Endometrium (tissue), 2 donors: ENCODE measurements around the gene CDYL.

ENCODE experiments used
- FAIRE-seq: peaks from 2 replicates; lab custom pipeline; 2012; peaks lifted over from hg19 to GRCh38; lab: Jason Lieb, UNC
- donor health status: control.
- donor health status: control.

Gene CDYL

DNA sequence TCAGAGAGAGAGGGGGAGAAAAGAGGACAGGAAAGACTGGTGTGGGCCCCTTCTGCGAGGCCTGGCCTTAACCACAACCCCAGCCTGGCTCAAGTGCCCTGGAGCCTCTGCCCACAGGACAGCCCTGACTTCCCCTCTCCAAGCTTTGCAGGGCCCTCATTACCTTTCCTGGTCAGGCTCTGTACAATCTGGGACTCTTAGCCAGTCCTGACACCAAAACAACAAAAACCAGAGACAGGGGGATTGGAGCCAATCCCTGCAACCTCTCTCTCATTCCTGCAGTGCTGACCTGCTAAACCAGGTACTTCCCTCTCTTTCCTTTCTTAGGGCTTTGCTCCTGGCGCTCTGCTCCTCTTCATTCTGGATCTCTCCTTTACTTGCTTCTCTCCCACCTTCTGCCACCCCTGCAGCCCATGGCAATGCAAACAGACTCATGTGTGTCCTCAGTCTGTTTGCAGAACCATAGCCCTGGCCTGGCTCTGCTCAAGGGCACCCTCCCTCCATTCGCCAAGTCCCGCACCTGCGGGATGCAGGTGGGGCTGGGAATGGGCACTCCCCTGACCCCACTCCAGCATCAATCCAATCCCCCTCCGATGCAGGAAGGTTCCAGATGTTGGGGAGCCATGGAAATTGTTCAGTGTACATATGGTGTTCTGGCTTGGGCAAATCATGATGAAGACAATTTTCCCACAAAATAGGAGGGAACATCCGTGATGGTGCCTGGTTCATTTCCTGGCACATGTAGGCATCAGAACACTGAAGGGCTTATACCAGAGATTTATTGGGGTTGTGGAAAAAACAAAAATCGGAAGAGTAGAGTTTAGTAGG is 189.6 kb downstream of the CDYL start:
- FAIRE-seq, result no peak

DNA sequence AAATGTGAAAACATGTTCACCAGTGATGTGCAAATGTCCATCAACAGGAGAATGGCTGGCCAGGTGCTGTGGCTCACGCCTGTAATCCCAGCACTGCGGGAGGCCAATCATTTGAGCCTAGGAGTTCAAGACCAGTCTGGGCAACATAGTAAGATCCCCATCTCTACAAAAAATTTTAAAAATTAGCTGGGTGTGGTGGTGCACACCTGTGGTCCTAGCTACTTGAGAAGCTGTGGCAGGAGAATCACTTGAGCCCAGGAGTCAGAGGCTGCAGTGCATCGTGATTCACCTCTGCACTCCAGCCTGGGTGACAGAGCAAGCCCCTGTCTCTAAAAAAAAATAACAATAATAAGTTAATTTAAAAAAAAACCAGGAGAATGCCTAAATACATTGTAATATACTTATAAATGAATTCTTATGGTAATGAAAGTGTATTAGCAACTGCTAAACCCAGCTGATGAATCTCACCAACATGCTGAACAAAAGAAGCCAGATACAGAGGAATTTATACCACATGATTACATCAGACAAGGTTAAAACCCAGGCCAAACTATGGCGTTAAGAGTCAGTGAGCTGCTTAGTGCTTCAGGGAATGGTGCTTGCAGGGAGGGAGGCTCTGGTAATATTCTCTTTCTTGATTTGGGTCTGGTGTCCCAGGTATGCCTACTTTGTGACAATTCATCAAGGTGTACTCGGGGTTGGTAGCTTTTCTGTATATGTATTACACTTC is 191.3 kb downstream of the CDYL start:
- FAIRE-seq, result no peak

DNA sequence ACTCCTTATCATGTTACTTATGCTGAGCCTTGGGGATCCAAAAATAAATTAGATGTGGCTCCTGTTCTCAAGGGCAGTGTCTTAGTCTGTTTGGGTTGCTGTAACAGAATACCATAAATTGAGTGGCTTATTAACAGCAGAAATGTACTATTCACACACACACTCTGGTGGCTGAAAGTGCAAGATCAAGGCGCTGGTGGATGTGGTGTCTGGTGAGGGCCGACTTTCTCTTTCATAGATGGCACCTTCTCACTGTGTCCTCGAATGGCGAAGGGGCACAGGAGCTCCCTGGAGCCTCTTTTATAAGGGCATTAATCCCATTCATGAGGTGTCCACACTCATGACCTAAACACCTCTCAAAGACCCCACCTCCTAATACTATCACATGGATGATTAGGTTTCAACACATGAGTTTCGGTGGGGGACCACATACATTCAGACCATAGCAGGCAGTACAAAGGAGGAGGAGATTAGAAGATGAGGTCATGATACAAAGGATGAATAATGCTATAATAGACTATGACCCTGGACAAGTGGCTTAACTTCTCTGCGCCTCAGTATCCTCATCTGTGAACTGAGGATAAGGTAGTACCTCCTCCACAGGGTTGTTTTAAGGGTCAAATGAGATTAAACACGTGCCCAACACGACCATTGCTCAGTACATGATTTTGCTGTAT is 193.5 kb downstream of the CDYL start:
- no peak for FAIRE-seq

DNA sequence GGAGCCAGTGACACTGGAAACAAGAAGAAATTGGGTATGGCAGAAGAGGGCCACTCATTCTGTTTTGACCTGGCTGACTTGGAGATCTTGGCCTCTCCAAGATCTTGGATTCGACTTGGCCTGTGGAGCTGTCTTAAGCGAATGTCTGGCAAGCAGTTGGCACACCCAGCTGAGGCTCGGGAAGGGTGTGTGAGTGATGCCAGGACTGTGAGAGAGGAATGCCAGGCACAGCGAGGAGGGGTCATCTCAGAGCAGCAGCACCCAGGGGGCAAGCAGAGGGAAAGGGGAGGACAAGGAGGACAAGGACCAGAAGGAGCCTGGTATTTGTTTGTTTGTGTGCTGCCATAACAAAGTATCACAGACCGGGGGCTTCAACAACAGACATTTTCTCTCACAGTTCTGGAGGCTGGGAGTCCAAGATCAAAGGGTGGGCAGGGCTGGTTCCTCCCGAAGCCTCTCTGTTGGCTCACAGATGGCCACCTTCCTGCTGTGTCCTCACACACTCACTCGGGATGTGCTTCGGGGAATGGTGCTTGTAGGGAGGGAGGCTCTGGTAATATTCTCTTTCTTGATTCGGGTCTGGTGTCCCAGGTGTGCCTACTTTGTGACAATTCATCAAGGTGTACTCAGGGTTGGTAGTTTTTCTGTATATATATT is 194.7 kb downstream of the CDYL start:
- no peak for FAIRE-seq

DNA sequence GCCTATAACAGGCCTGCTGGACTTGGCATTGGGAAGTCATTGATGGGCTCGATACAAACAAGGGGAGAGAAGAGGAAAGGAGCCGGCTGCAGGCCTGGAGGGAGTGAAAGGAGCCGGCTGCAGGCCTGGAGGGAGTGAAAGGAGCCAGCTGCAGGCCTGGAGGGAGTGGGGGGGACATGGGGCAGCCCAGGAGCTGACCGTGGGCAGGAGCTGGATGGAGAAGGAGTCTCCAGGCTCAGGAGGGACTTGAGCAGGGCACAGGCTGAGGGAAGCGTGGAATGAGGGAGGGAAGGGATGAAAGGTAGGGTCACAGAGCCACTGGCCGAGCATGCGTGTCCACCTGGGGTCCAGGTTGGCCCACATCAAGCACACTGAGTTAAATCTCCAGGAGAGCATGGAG is 195.6 kb downstream of the CDYL start:
- no peak for FAIRE-seq

DNA sequence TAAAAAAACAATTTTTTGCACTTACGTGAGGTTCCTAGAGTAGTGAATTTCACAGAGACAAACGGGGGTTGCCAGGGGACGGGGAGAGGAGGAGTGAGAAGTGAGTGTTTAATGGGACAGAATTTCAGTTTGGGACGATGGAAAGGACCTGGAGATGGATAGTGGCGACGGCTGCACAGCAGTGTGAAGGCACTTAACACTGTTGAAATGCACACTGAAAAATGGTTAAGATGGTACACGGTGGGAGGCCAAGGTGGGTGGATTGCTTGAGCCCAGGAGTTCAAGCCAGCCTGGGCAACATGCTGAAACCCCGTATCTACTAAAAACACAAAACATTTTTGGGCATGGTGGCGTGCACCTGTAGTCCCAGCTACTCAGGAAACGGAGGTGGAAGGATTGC is 196.2 kb downstream of the CDYL start:
- no peak for FAIRE-seq

DNA sequence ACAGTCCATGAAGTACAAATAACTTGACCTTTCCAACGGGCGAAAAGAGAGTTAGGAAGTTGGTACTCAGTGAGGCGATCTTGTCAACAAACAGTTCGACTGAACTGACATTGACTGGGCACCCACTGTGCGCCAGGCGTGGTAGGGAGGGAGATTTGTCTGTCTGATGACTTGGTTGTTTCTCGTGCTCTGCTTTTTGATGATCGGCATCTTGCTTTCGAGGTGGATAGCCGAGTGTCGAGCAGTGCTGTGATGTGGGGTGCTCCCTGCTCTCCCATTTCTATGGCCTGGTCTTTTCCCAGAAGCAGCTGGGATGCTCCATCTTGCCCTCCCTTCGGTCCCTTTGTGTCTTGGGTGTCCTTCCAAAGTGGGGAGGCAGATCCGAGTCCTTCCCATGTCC is 197.2 kb downstream of the CDYL start:
- FAIRE-seq, result no peak

DNA sequence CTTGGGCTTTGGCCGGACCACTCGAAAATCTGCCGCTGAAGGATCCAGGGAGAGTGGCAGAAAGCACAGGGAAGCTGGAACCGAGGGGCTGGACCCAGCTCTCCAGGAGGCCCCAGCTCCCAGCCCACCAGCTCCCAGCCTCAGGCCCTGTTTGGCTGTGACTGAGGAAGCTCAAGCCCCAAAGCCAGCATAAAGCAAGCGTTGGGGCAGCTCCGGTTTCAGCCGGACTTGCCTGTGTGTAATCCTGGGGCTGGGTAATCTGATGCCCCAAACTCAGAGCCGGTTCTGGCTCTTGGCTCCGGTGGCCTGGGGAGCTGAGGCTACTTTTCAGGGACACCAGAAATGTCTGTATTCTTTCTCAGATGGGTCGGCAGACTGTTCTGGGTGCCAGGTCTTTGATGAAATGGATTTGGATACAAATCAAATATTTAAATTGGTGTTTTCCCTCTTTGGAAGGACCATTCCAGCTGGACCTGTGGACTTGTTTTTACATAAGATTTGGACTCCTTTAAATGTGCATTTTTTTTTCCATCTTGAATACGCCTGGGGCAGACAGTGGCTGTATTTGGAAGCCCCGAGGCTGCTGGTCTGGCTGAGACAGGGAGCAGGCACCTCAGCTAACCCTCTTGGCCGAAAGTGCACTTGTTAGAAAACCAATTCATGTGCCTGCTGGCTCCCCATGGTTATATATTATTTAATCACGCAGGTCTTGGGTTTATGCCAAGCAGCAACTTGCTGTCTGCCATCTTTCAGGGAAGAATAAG is 198.0 kb downstream of the CDYL start:
- no peak for FAIRE-seq

DNA sequence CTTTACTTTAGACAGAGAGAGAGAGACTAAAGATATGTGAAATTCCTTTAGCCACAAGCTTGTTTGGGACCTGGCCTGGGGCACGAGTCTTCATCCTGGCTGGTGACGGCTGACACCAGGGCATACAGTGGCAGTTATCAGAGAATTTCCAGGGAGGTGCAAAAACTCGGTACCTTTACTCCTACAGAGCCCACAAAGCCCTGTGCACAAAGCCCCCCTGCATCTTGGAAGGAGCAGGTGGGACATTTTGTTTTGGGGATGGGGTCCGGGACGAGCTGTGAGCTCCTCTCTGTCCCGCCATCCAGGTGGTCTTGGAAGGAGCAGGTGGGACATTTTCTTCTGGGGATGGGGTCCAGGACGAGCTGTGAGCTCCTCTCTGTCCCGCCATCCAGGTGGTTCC is 198.8 kb downstream of the CDYL start:
- FAIRE-seq, result no peak

DNA sequence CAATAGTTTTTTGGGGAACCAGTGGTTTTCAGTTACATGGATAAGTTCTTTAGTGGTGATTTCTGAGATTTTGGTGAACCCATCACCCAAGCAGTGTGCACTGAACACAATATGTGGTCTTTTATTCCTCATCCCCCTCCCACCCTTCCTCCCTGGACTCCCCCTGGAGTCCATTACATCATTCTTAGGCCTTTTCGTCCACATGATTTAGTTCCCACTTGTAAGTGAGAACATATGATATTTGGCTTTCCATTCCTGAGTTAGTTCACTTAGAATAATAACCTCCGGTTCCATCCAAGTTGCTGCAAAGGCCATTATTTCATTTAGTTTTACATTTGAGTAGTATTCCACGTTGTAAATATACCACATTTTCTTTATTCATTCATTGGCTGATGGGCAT is 199.3 kb downstream of the CDYL start:
- no peak for FAIRE-seq

DNA sequence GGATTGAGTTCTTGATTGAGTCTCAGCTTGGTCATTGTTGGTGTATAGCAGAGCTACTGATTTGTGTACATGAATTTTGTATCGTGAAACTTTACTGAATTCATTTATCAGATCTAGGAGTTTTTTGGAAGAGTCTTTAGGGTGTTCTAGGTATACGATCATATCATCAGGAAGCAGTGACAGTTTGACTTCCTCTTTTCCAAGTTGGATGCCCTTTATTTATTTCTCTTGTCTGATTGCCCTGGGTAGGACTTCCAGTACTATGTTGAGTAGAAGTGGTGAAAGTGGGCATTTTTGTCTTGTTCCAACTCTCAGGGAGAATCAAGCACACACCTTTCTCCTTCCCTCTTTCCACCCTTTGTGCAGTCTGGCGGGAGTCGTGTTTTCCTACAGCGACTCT is 201.3 kb downstream of the CDYL start:
- FAIRE-seq, result no peak

DNA sequence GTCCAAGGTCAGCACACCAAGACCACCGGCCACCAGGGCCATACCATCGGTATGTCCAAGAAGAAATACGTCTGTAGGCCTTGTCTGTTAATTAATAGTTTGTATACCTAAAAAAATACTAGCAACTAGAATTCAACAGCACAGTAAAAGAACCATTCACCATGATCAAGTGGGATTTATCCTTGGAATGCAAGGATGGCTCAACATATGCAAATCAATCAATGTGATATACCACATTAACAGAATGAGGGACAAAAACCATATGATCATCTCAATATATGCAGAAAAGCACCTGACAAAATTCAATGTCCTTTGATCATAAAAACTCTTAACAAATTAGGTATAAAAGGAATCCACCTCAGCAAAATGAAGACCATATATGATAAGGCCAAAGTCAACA is 203.2 kb downstream of the CDYL start:
- no peak for FAIRE-seq

DNA sequence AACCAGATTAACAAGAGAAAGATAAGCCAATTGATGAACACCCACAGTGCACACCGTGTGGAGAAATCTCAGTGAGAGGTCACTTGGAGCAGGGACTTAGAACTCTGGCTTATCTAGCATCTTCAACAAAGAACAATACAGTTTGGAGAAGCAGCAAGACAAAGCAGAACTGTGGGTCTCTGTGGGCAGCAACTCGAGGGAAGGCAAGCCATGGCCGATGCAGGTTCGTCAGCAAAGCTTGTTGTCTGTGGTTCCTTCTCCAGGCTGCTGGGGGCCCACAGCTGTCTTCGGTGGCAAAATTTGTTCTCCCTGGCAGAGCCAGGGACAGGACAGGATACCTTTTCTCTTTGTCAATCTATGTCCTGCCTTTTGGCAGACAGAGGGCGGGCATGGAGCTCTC is 205.6 kb downstream of the CDYL start:
- FAIRE-seq, result no peak

DNA sequence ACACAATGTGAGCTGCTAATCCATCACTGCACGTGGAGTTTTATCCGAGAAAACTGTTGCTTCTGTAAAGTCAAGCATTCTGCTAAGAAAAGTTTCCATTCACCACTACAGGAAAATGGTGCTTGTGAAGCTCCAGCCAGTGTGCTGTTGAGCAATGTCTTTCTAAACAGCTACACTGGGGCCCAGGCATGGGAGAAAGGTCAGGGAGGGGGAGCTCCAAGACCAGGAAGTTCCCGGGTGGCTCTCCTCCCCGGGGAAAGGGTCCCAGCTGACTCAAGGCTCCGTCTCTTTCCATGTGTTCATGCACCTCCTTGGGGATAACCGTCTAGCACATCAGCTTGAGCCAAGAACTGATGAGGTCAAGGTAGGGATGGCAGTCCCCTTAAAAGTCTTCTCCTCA is 207.1 kb downstream of the CDYL start:
- no peak for FAIRE-seq

DNA sequence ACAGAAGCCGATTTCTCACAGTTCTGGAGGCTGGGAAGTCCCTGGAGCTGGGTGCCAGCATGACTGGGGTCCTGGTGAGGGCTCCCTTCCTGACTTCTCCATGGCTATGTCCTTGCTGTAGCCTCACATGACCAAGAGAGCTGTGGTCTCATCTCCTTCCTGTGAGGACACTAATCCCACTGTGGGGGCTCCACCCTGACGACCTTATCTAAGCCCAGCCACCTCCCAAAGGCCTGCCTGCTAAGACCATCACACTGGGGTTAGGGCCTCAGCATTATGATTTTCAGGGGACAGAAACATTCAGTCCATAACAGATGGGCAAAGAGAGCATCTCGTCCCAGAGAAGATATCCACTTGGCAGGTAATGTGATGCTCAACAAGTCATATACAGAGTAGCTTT is 210.8 kb downstream of the CDYL start:
- FAIRE-seq, result no peak

DNA sequence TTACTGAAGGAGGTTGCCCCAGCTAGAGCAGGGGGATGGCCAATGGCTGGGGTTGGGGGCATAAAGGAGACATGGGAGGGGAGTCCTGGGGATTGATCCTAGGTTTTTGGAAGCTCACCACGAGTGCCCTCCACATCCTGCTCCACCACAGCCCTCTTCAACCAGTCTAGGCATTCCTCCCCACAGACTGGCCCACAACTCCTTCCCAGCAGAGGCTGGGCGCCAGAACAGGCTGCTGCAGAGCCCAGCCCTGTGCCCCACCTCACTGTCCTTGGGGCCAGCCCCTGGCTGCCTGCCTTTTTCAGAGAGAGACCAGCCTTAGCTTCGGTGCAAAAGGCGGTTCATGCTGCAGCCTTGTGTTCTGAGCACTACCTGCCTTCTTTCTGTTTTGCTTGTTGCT is 211.2 kb downstream of the CDYL start:
- no peak for FAIRE-seq

DNA sequence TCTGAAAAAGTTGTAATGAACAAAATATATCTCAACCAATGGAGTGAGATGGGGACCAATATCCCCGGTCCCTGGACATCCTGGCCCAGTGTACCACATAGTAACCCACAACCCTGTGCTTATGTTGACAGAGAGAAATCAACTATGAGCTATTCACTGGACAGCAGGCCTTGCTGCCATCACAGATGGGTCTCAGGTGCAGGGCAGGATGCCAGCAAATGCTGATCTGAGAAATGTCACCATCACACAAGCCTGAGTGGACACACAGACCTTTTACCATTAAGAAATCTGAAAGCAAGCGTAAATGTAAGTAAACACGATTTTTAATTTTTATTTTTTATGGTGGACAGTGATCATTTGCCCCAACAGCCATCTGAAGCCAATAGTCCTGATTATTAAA is 218.5 kb downstream of the CDYL start:
- no peak for FAIRE-seq

DNA sequence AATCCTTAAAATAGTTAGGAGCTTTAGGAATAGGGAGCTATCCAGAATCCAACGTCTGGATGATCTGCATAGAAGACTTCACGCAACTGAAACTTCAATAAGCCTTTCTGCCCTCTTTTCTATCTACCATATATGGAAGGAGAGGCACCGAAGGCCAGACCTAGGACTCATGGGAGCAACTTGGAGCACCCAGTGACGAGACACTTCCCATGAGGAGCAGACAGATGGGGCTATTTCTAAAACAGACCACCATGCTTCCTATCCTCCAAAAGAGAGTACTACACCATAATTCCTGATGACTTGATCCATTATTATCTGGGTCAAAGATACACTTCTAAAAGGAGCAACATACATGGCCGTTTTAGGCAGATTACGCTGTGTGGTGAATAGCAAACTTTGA is 221.7 kb downstream of the CDYL start:
- FAIRE-seq, result no peak

DNA sequence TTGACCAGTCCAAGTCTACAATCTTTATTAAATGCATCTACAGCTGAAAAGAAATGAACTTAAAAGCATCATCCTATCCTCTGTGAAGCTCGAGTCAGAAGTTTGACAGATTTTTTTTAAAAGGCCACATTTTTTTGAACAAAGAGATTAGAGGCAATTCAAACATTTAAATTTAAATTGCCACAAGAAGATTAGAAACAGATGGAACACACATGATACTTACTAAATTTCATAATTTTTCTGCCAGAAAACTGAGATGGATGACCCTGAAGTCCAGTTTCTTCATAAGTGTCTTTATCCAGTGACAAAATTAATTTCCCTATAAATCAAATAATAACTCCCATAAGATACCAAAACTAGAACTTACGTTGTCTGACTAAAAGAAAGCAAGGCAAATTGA is 223.4 kb downstream of the CDYL start:
- FAIRE-seq, result no peak

DNA sequence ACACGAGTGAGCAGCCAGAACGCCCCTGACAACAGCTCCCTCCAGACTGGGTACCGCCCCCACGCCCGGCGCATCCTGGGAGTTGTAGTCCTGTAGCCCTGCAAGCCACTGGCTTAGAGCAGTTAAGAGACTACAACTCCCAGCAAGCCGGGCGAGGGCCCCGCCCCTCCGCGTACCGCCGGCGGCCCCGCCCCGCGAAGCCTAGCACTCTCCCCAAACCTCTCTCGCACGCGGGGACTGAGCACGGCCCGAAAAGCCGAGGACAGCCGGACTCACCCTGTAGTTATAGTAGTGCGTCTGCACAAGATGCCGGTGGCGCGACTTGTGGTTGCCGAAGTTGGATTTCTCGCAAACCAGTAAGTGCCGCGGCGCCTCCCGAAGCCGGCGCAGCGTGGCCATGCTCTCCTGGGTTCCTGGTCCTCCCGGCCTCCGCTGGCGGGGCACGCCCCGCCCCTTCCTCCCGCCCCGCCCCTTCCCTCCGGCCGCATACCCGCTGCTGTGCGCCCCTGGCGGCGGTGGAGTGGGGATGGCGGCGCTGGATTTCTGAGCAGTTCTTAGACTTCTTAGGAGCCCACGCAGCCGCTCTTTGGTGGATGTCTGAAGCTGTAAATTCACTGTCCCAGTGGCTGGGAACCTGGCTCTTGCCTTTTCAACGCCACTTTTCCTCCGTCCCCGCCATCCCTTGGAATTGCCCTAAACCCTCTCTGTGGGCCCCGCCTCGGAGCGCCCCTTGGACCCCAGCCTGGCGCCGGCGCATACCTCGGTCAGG is 227.6 kb downstream of the CDYL start, which contains the start of gene RPP40:
RPP40 (minus strand) TSS at position 434 of the 769 bp plus-strand sequence; CDS start at position 399, 35 bp downstream.
- FAIRE-seq, result peak; percentile 31
